HCT116 (cell line): ENCODE measurements around the gene TTC23. TPM values are rescaled to one million over a fixed set of nuclear protein-coding genes. Genes with fewer than 3 reads are reported as not detected.

Experiments
- ATAC-seq: fragments of 200-7000 bp; cut with Tn5 transposase; 2 replicates; pipeline ENCODE4 v1.9.1; 2020; ENCODE audit warnings: mild to moderate bottlenecking, moderate library complexity
- BruUV-seq: library from RNA; stranded (reverse); fragments of 400-500 nt; replicated peaks from 2 replicates; lab custom pipeline; 2021; lab: Mats Ljungman, UMichigan
- CTCF ChIA-PET: fragments of 300-600 bp; sonication (Branson Sonifier 250); formaldehyde crosslinking; loops from one replicate; lab custom pipeline; 2021; ENCODE audit warnings: antibody characterized with exemption; lab: Charles Lee
- POLR2A ChIA-PET: fragments of 300-600, 350-600 bp; sonication (Branson Sonifier 250); formaldehyde crosslinking; loops from one replicate; lab custom pipeline; 2021; ENCODE audit warnings: antibody characterized with exemption; lab: Charles Lee
- RAD21 ChIA-PET, 2 experiments: fragments of 300-600 bp; sonication (Branson Sonifier 250); formaldehyde crosslinking; loops; one replicate each; lab custom pipeline; 2023; ENCODE audit warnings: low total read pairs in 2 of 2; ENCODE audit not compliant: uncharacterized antibody in 2 of 2, unreplicated experiment in 2 of 2, low non-redundant PET in 1 of 2; lab: Charles Lee
- DNase-seq: peaks from one replicate; pipeline ENCODE4 v3.0.0-alpha.2; 2010; ENCODE audit warnings: low read depth, low spot score
- H2AFZ ChIP-seq: fragments of 200-600 bp; shearing (Covaris generic), sonication (generic); 2 replicates; pipeline ENCODE4 v1.6.1; 2017; ENCODE audit warnings: low read depth, mixed run types, mixed read lengths, antibody characterized with exemption, low read length; ENCODE audit not compliant: poor library complexity, severe bottlenecking
- H3K27ac ChIP-seq: 2 replicates; pipeline ENCODE4 v1.5.1; 2012; ENCODE audit warnings: low read depth, low read length
- H3K27me3 ChIP-seq: fragments of 200-600 bp; sonication (generic); 2 replicates; pipeline ENCODE4 v1.6.1; 2016; ENCODE audit warnings: mixed run types, low read length, mixed read lengths; ENCODE audit not compliant: insufficient read depth
- H3K36me3 ChIP-seq, 2 experiments: fragments of 200-500 bp in 1 of 2; fragments of 200-600 bp in 1 of 2; sonication (Bioruptor generic) in 1 of 2; sonication (generic) in 1 of 2; 2 replicates each; pipeline versions ENCODE4 v1.5.1 to v1.6.1; 2014 to 2016; ENCODE audit warnings: low read length in 2 of 2, inconsistent platforms in 1 of 2, mixed read lengths in 1 of 2, mixed run types in 1 of 2; ENCODE audit not compliant: insufficient read depth in 2 of 2, control insufficient read depth in 1 of 2
- H3K4me1 ChIP-seq, 2 experiments: fragments of 200-600 bp in 1 of 2; sonication (generic) in 1 of 2; 2 replicates each; pipeline versions ENCODE4 v1.5.1 to v1.6.1; 2012 to 2017; ENCODE audit warnings: low read length in 2 of 2, inconsistent platforms in 1 of 2, mild to moderate bottlenecking in 1 of 2, mixed read lengths in 1 of 2, mixed run types in 1 of 2, moderate library complexity in 1 of 2; ENCODE audit not compliant: insufficient read depth in 2 of 2, control insufficient read depth in 1 of 2
- H3K4me2 ChIP-seq: fragments of 200-600 bp; sonication (generic); 2 replicates; pipeline ENCODE4 v1.6.1; 2017; ENCODE audit warnings: mixed run types, low read length, mixed read lengths
- H3K4me3 ChIP-seq, 2 experiments: fragments of 200-600 bp in 1 of 2; sonication (generic) in 1 of 2; replicated peaks in 1 of 2; 2 replicates each; pipeline ENCODE4 v1.5.1; 2011 to 2016; ENCODE audit warnings: low read length in 2 of 2, control low read depth in 1 of 2, low read depth in 1 of 2, mild to moderate bottlenecking in 1 of 2, mixed read lengths in 1 of 2, mixed run types in 1 of 2
- H3K79me2 ChIP-seq: fragments of 200-600 bp; sonication (generic); 2 replicates; pipeline ENCODE4 v1.6.1; 2017; ENCODE audit warnings: mild to moderate bottlenecking, mixed run types, low read length, moderate library complexity, mixed read lengths; ENCODE audit not compliant: insufficient read depth
- H3K9ac ChIP-seq: fragments of 200-600 bp; sonication (generic); 2 replicates; pipeline ENCODE4 v1.6.1; 2016; ENCODE audit warnings: low read length, mixed read lengths
- H3K9me2 ChIP-seq: fragments of 200-600 bp; sonication (generic), shearing (Covaris generic); 2 replicates; pipeline ENCODE4 v1.6.1; 2017; ENCODE audit warnings: mixed run types, mild to moderate bottlenecking, moderate library complexity; ENCODE audit not compliant: insufficient read depth
- H3K9me3 ChIP-seq, 2 experiments: fragments of 200-500 bp in 1 of 2; fragments of 200-600 bp in 1 of 2; sonication (Bioruptor generic) in 1 of 2; sonication (generic) in 1 of 2; 2 replicates each; pipeline ENCODE4 v1.6.1; 2014 to 2017; ENCODE audit warnings: low read length in 2 of 2, mixed read lengths in 2 of 2, inconsistent platforms in 1 of 2, low read depth in 1 of 2, mild to moderate bottlenecking in 1 of 2, mixed run types in 1 of 2, moderate library complexity in 1 of 2; ENCODE audit not compliant: control insufficient read depth in 1 of 2, insufficient read depth in 1 of 2
- H4K20me1 ChIP-seq: fragments of 200-600 bp; sonication (generic), shearing (Covaris generic); 2 replicates; pipeline ENCODE4 v1.6.1; 2017; ENCODE audit warnings: mixed run types, mild to moderate bottlenecking, moderate library complexity; ENCODE audit not compliant: insufficient read depth
- EZH2phosphoT487 ChIP-seq: fragments of 200-600 bp; IDR thresholded peaks from 2 replicates; pipeline ENCODE4 v1.6.1; 2018; ENCODE audit warnings: antibody characterized with exemption, borderline replicate concordance
- FOSL1 ChIP-seq: IDR thresholded peaks from 2 replicates; pipeline ENCODE4 v1.6.1; 2012; ENCODE audit warnings: low read depth
- POLR2A ChIP-seq: IDR thresholded peaks from 2 replicates; pipeline ENCODE4 v1.7.0; 2011; ENCODE audit warnings: borderline replicate concordance; ENCODE audit not compliant: insufficient read depth, insufficient read length; ENCODE audit errors: extremely low read depth
- SIN3A ChIP-seq: IDR thresholded peaks from 2 replicates; pipeline ENCODE4 v1.6.1; 2012; ENCODE audit warnings: low read depth
- SRF ChIP-seq: IDR thresholded peaks from 2 replicates; pipeline ENCODE4 v1.6.1; 2012; ENCODE audit warnings: low read depth
- TCF7L2 ChIP-seq: IDR thresholded peaks from 2 replicates; pipeline ENCODE4 v1.7.0; 2011; ENCODE audit warnings: borderline replicate concordance, inconsistent platforms; ENCODE audit not compliant: insufficient read depth, insufficient read length; ENCODE audit errors: extremely low read depth
- ZBTB33 ChIP-seq: IDR thresholded peaks from 2 replicates; pipeline ENCODE4 v1.6.1; 2011; ENCODE audit warnings: mild to moderate bottlenecking, low read length, moderate library complexity; ENCODE audit not compliant: insufficient replicate concordance; ENCODE audit errors: extremely low read depth
- ZFX ChIP-seq: fragments of 450-650 bp; IDR thresholded peaks from 2 replicates; pipeline ENCODE4 v1.6.1; 2017
- ZNF274 ChIP-seq: fragments of 200-500 bp; sonication (Bioruptor generic); IDR thresholded peaks from 2 replicates; pipeline ENCODE4 v1.6.1; 2014; ENCODE audit warnings: mild to moderate bottlenecking, low read depth, low read length, inconsistent platforms
- intact Hi-C: fragments of 100-400 bp; cut with micrococcal nuclease; formaldehyde crosslinking; loops from 2 replicates; pipeline ENCODE4 v1.10.0; 2022
- total RNA-seq: library from RNA; stranded (reverse); gene quantifications from one replicate; pipeline ENCODE4 v1.2.1, GENCODE V29; 2021; ENCODE audit not compliant: unreplicated experiment
- TF ChIP-seq, protein P1 (sequence below): IDR thresholded peaks from 2 replicates; pipeline ENCODE4 v1.6.1; 2012

The TTC23 gene
- total RNA-seq, 1 experiment from 2014 or later = 10.2 TPM

DNA sequence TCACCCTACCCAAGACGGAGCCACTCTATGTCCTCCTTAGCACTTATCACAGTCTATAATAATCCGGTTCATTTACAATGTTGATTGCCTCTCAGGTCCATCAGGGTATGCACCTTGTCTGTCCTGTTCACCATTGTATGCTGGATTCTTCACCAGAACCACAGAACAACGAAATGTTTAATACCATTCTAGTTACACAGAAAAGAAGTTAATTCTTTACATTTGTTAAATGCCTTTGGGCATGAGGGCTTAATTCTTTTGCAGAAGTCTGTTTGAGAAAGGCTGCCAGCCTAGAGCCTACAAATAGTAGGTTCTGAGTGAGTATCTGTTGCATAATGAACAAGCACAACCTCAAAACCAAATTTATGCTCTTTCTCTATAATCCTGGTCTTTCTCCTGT lies 22.6 kb downstream of the TTC23 start:
- no peak for DNase-seq
- Histone ChIP-seq H3K27me3 (no peaks in the 10 kb centered on the region), H3K27ac (no peak overlapping the region), H3K9ac (no peak overlapping the region), H3K9me3 (no peaks in the 10 kb centered on the region), H3K9me2 (no peaks in the 10 kb centered on the region)
- intact Hi-C loops = no loop called here
- ChIA-PET CTCF (no interaction called here), POLR2A (no interaction called here), RAD21 (no interaction called here)
- no TSS peak for BruUV-seq
- TF ChIP-seq ZNF274 (no peak), TCF7L2 (no peak), EZH2phosphoT487 (no peak), ZFX (no peak), SRF (no peak), SIN3A (no peak), FOSL1 (no peak), ZBTB33 (no peak), POLR2A (no peak)
- TF ChIP-seq, protein P1, sequence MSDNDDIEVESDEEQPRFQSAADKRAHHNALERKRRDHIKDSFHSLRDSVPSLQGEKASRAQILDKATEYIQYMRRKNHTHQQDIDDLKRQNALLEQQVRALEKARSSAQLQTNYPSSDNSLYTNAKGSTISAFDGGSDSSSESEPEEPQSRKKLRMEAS = no peak
- TF ChIP-seq, all 23 proteins: peak for 0
- H3K4me3 ChIP-seq = no peak overlapping the region
- H3K79me2 ChIP-seq = no peaks in the 10 kb centered on the region
- no peaks in the 10 kb centered on the region for H3K36me3 ChIP-seq
- H3K4me2 ChIP-seq = no peak overlapping the region
- no peaks in the 10 kb centered on the region for H4K20me1 ChIP-seq
- ATAC-seq = no peak
- H3K4me1 ChIP-seq = no peaks in the 10 kb centered on the region
- no peak overlapping the region for H2AFZ ChIP-seq
